HL-60 (cell line): ENCODE measurements around the gene PFDN2.

ENCODE experiments used
- CTCF ChIP-seq: IDR thresholded peaks from one replicate; pipeline ENCODE4 v1.5.1; 2011; ENCODE audit warnings: low read length, control low read depth, inconsistent platforms; ENCODE audit not compliant: insufficient read depth
- GABPA ChIP-seq: IDR thresholded peaks from 2 replicates; pipeline ENCODE4 v1.6.1; 2012; ENCODE audit warnings: low read depth
- POLR2AphosphoS5 ChIP-seq: IDR thresholded peaks from 2 replicates; pipeline ENCODE4 v1.6.1; 2012; ENCODE audit warnings: low read depth
- REST ChIP-seq: IDR thresholded peaks from 2 replicates; pipeline ENCODE4 v1.6.1; 2012; ENCODE audit warnings: low read depth; ENCODE audit not compliant: insufficient replicate concordance
- SPI1 ChIP-seq: IDR thresholded peaks from 2 replicates; pipeline ENCODE4 v1.6.1; 2012; ENCODE audit warnings: low read depth, mild to moderate bottlenecking, borderline replicate concordance

DNA sequence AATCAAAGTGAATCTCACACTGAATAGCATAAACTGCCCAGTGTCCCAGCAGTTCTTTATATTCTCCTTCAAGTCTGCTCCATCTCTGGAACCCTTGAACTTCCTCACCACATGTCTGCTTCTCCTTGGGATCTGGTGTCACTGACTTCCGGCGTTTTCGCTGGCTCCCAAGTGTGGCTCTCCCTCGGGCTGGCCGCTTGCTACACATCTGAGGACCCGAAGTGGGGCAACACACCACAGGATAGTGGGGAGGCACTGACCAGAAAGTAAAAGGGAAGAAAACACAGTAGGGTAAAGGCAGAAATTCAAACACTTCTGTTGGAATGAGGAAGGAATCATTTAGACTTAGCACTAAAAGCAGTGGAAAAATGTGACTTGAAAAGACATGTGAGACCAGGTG, 5.1 kb upstream of the PFDN2 start:
- TF ChIP-seq CTCF (no peak), SPI1 (no peak), REST (no peak), GABPA (no peak), POLR2AphosphoS5 (no peak)
